Prostate gland (tissue), 2 donors: ENCODE measurements around the gene DNAH3. TPM values are rescaled to one million over a fixed set of nuclear protein-coding genes. Genes with fewer than 3 reads are reported as not detected.
"Not testable (repeated sequence)": the region's sequence is repeated elsewhere in the genome, so short reads cannot be mapped to it uniquely, and the experiment has no call there.

Source experiments
- DNase-seq: peaks from one replicate; pipeline ENCODE4 v3.0.0-alpha.2; 2019; ENCODE audit warnings: low spot score
- H3K27ac ChIP-seq, 2 donors: fragments of 200-600 bp; sonication (generic); 2 replicates each; pipeline ENCODE4 v1.5.1; 2017 to 2019
- H3K27me3 ChIP-seq: fragments of 200-600 bp; sonication (generic); replicated peaks from 2 replicates; pipeline ENCODE4 v1.5.1; 2019; ENCODE audit not compliant: insufficient read depth
- H3K36me3 ChIP-seq, 2 donors: fragments of 200-600 bp; sonication (generic); 1 replicate in 1 of 2; 2 replicates in 1 of 2; pipeline versions ENCODE4 v1.5.1 to v1.8.1; 2017 to 2019
- H3K4me1 ChIP-seq: fragments of 200-600 bp; sonication (generic); replicated peaks from 2 replicates; pipeline ENCODE4 v1.5.1; 2019
- H3K4me3 ChIP-seq, 2 donors: fragments of 200-600 bp; sonication (generic); 2 replicates each; pipeline ENCODE4 v1.5.1; 2017 to 2019
- H3K9me3 ChIP-seq: fragments of 200-600 bp; sonication (generic); 2 replicates; pipeline ENCODE4 v1.5.1; 2017
- POLR2A ChIP-seq: fragments of 450-650 bp; IDR thresholded peaks from one replicate; pipeline ENCODE4 v1.6.1; 2016; ENCODE audit warnings: antibody characterized with exemption, mild to moderate bottlenecking
- POLR2AphosphoS5 ChIP-seq: sonication (generic); formaldehyde crosslinking; IDR thresholded peaks from one replicate; pipeline ENCODE4 v1.6.1; 2017; ENCODE audit warnings: antibody characterized with exemption
- WGBS: methylation state at CpG from one replicate; pipeline ENCODE4 v1.1.5; 2018; 5-methylcytosine and 5-hydroxymethylcytosine counted together
- intact Hi-C: fragments of 100-400 bp; cut with DNase I; formaldehyde crosslinking; loops from one replicate; pipeline ENCODE4 v1.14.2; 2022
- total RNA-seq, 2 donors: library from RNA; depleted of rRNA; stranded (reverse); fragments of >200 nt; gene quantifications; one replicate each; pipeline ENCODE4 v1.1.0, GENCODE V29; 2016
- TF ChIP-seq, protein P1 (sequence below), 4 experiments: fragments of 200-600 bp in 2 of 4; fragments of 450-650 bp in 2 of 4; sonication (generic) in 2 of 4; IDR thresholded peaks; 1 replicate in 3 of 4; 2 replicates in 1 of 4; pipeline ENCODE4 v1.5.1; 2016 to 2019; ENCODE audit warnings: antibody characterized with exemption in 4 of 4, mild to moderate bottlenecking in 2 of 4, moderate library complexity in 2 of 4

The DNAH3 gene
- total RNA-seq, 2 donors from 2014 or later = 0.09 to 8.0 TPM

DNA sequence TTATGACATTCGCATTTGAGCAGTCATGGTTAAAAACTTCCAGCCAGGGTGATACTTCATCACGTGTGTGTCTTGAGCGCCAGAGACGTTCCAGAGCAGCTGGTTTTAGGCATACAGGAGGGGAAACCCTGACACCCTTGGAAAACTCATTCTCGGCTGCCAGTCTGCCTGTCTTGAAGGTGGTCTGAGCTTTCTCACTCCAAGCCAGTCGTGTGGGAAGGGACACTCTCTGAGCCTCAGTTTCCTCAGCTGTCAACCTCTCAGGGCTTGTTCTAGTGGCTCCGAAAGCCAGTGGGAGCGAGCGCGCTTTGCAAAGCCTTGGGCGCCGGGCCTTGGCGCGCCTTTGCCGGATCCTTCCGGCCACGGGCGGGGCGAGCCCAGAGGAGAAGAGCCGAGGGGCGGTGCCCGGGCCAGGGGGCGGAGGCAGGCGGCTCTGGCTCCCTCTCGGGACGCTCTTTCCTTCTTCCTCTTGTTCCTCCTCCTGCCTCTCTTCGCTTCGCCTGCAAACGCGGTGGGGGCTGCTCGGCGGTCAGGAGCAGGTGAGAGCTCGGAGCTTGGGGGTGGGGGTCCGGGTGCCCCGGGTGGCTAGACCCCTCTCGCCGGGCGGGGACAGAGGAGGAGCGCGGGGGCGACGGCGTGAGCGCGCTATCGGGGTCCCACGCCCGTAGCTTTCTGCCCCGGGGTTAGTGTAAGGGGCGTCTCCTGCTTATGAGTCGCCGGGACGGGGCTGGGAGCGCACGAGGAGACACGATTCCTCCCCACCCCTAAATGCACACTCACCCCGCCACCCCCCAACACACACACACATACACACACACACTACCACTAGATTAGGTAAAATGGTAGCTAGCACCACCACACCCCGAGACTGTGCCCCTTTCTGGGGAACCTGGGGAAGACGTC lies 7.8 kb upstream of the DNAH3 start, which contains the start of gene LDAF1:
TSS of gene LDAF1 (plus strand) at position 467 of the 903 bp plus-strand sequence. CDS start 2,509 bp downstream, outside the sequence.
- H3K9me3 ChIP-seq = no peaks in the 10 kb centered on the region

DNA sequence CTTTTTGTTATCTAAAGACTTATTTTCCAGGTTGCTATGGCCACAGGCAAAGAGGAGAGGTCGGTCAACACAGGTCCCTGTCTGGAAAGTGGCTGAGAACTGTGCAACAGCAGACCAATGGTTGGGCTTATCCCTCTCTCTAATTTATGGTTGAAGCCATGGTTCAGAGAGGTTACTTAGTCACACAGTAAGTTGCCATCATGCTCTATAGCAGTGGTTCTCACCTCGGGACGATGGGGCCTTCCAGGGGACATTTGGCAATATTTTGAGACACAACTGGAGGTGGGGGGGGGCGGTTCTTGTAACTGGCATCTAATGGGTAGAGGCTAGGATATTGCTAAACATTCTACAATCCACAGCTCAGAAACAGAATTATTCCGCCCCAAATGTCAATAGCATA lies 7.0 kb upstream of the DNAH3 start:
- Histone ChIP-seq H3K36me3 (no peaks in the 10 kb centered on the region), H3K27me3 (no peaks in the 10 kb centered on the region), H3K4me1 (peaks cover 5% of the 10 kb centered on the region), H3K4me3 (no peak overlapping the region), H3K27ac (peak overlapping the region; percentile 84 to 88), H3K9me3 (no peaks in the 10 kb centered on the region)
- no peak for DNase-seq
- TF ChIP-seq POLR2A (no peak), POLR2AphosphoS5 (no peak)
- TF ChIP-seq, protein P1, sequence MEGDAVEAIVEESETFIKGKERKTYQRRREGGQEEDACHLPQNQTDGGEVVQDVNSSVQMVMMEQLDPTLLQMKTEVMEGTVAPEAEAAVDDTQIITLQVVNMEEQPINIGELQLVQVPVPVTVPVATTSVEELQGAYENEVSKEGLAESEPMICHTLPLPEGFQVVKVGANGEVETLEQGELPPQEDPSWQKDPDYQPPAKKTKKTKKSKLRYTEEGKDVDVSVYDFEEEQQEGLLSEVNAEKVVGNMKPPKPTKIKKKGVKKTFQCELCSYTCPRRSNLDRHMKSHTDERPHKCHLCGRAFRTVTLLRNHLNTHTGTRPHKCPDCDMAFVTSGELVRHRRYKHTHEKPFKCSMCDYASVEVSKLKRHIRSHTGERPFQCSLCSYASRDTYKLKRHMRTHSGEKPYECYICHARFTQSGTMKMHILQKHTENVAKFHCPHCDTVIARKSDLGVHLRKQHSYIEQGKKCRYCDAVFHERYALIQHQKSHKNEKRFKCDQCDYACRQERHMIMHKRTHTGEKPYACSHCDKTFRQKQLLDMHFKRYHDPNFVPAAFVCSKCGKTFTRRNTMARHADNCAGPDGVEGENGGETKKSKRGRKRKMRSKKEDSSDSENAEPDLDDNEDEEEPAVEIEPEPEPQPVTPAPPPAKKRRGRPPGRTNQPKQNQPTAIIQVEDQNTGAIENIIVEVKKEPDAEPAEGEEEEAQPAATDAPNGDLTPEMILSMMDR (IDR thresholded peaks at IDR 0.05) = no peak
- 66% methylated on average over 5 of the region's 5 CpGs for WGBS
- intact Hi-C loops = loop anchor here (2.0 to 10.0 kb wide), 3 partner anchors 143 to 407 kb away; no protein-coding TSS in a partner anchor

More for the DNA sequence above, 7.8 kb upstream of the DNAH3 start, which contains the start of gene LDAF1:
- no peaks in the 10 kb centered on the region for H3K27me3 ChIP-seq
- DNase-seq = peak; percentile 87
- H3K4me3 ChIP-seq = peak within 1 kb of the TSS; percentile 64
- TF ChIP-seq, protein P1 (IDR thresholded peaks at IDR 0.05) = peak in 2 of 4 experiments; percentile 26
- TF ChIP-seq POLR2A (peak; percentile 89), POLR2AphosphoS5 (peak; percentile 77)
- H3K36me3 ChIP-seq = no peaks in the 10 kb centered on the region
- H3K4me1 ChIP-seq = peaks cover 5% of the 10 kb centered on the region
- H3K27ac ChIP-seq = peak within 1 kb of the TSS; percentile 84 to 88
- intact Hi-C loops = loop anchor here (2.0 to 10.0 kb wide), 3 partner anchors 142 to 406 kb away; no protein-coding TSS in a partner anchor
- under 1% methylated on average over 48 of the region's 59 CpGs for WGBS

DNA sequence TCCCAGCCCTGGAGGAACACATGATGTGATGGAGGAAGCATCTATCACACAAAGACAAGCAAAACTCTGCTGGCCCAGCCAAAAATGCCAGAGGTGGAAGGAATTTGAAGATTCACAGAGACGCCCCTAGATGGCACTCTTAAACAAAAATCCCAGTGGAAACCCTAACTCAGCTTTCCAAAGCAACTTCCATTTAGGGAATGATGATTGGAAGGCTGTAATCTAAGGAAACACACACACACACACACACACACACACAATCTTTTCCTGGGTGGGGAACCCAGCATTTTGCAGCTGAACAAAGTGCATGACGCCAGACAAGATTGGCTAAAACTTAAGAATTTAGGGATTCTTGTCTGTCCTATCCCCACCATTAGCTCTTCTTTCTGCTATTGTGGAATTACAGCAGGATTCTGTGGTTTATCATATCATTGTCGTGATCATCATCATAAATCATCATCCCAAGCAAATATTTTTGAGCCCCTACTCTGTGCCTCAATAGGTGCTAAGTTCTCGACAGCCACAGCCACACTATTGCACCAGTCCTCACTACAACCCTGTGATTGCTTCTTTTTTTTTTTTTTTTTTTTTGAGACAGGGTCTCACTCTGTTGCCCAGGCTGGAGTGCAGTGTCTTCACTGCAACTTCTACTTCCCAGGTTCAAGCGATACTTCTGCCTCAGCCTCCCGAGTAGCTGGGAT lies 6.3 kb upstream of the DNAH3 start:
- intact Hi-C loops = loop anchor here (5.0 to 10.0 kb wide), 2 partner anchors 305 to 408 kb away; no protein-coding TSS in a partner anchor
- TF ChIP-seq, protein P1 (IDR thresholded peaks at IDR 0.05) = peak in 3 of 4 experiments; percentile 40 to 69 (median 56)
- TF ChIP-seq POLR2A (no peak), POLR2AphosphoS5 (peak; percentile 50)
- 51% methylated on average over 6 of the region's 6 CpGs for WGBS
- Histone ChIP-seq H3K9me3 (no peaks in the 10 kb centered on the region), H3K4me3 (no peak overlapping the region), H3K27ac (no peak overlapping the region), H3K4me1 (peaks cover 5% of the 10 kb centered on the region), H3K27me3 (no peaks in the 10 kb centered on the region), H3K36me3 (no peaks in the 10 kb centered on the region)
- peak; percentile 35 for DNase-seq

DNA sequence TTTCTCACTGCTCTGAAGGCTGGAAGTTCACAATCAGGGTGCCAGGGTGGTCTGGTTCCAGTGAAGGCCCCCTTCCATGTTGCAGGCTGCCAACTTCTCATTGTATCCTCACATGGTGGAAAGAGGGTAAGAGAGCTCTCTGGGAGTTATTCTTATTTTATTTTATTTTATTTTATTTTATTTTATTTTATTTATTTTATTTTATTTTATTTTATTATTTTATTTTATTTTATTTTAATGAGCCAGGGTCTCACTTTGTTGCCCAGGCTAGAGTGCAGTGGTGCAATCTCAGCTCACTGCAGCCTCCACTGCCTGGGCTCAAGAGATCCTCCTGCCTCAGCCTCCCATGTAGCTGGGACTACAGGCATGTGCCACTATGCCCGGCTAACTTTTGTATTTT lies 5.4 kb upstream of the DNAH3 start:
- H3K9me3 ChIP-seq, H3K27me3 ChIP-seq, DNase-seq, H3K36me3 ChIP-seq, H3K4me3 ChIP-seq, H3K27ac ChIP-seq, H3K4me1 ChIP-seq: not testable (repeated sequence)
- 100% methylated on average over 1 of the region's 1 CpG for WGBS
- intact Hi-C loops = loop anchor here (5.0 to 10.0 kb wide), 2 partner anchors 304 to 409 kb away; no protein-coding TSS in a partner anchor

DNA sequence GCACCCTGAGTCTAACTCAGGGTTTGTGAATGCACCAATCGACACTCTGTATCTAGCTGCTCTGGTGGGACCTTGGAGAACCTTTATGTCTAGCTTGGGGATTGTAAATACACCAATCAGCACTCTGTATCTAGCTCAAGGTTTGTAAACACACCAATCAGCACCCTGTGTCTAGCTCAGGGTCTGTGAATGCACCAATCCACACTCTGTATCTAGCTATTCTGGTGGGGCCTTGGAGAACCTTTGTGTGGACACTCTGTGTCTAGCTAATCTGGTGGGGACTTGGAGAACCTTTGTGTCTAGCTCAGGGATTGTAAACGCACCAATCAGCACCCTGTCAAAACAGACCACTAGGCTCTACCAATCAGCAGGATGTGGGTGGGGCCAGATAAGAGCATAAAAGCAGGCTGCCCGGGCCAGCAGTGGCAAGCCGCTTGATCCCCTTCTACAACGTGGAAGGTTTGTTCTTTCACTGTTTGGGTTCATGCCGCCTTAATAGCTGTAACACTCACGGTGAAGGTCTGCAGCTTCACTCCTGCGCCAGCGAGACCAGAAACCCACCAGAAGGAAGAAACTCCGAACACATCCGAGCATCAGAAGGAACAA lies 2.6 kb upstream of the DNAH3 start:
- not testable (repeated sequence) for H3K4me1 ChIP-seq, H3K36me3 ChIP-seq, H3K4me3 ChIP-seq, DNase-seq, H3K9me3 ChIP-seq, H3K27ac ChIP-seq, H3K27me3 ChIP-seq
- intact Hi-C loops = loop anchor here (10.0 kb wide), 1 partner anchor 412 kb away; no protein-coding TSS in a partner anchor
- 89% methylated on average over 11 of the region's 11 CpGs for WGBS

DNA sequence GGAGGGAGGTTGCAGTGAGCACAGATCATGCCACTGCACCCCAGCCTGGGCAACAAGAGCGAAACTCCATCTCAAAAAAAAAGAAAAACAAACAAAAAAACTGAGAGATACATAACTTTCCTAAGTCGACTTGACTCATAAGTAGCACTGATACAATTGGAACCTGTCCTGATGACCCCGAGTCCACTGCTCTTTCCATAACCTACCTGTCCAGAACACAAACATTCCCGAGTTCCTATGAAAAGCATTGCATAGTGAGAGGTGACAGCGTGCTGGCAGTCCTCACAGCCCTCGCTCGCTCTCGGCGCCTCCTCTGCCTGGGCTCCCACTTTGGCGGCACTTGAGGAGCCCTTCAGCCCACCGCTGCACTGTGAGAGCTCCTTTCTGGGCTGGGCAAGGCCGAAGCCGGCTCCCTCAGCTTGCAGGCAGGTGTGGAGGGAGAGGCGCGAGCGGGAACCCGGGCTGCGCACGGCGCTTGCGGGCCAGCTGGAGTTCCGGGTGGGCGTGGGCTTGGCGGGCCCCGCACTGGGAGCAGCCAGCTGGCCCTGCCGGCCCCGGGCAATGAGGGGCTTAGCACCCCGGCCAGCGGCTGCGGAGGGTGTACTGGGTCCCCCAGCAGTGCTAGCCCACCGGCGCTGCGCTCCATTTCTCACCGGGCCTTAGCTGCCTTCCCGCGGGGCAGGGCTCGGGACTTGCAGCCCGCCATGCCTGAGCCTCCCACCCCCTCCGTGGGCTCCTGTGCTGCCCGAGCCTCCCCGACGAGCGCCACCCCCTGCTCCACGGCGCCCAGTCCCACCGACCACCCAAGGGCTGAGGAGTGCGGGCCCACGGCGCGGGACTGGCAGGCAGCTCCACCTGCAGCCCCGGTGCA lies 1.7 kb upstream of the DNAH3 start:
- H3K4me1 ChIP-seq, H3K36me3 ChIP-seq, H3K27me3 ChIP-seq, H3K4me3 ChIP-seq, DNase-seq, H3K9me3 ChIP-seq, H3K27ac ChIP-seq: not testable (repeated sequence)
- intact Hi-C loops = loop anchor here (10.0 kb wide), 1 partner anchor 412 kb away; no protein-coding TSS in a partner anchor
- 91% methylated on average over 40 of the region's 51 CpGs for WGBS
